Measurements from ENCODE around the gene GPBP1L1. TPM values are rescaled to one million over a fixed set of nuclear protein-coding genes. Genes with fewer than 3 reads are reported as not detected.

GPBP1L1 gene
- total RNA-seq, 1 experiment from 2014 or later, result 116 TPM

DNA sequence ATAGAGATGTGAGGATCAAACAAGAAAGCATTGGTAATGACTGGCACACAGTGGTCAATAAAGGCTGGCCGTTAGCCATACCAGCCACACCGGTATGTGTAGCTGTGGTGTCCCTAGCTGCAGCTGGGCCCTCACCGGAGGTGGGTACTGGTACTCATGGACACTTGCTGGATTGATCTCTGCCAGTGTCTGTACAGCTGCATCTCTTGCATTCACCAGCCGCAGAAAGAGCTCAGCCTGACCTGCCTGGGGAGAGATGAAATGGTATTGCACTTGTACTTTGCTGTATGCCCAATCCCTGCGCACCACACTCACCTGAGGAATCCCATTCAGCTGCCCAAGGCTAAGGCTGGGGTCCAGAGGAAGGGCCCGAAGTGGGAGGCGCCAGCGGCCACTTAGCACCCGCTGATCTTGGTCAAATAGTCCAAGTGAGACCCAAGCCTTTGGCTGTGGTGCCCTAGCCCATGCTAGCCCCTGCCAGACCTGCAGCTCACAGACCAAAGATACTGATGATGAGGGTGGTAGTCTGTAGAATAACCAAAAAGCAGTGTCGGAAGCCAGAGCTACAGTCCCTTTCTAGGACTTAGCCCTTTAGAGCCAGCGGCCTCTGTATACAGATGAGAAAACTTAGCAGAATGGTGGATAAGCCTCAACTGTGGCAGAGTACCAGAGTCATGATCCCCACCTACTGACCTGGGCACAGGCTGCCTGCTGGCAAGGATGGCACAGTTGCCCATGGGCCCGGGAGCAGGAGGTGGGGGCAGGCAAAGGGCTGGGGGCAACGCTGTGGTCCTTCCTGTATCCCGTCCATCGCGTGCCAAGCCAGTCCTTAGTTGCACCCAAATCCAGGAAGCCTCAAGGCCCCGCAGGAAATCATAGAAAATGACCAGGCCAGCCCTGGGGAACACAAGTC lies 65.5 kb downstream of the GPBP1L1 start:
- BruUV-seq (replicated peaks), result no TSS peak
- Mint-ChIP-seq H3K4me3 (ENCODE audit: unreplicated experiment) (no peak overlapping the region), H3K27ac (ENCODE audit: low read depth, unreplicated experiment) (no peak overlapping the region), H3K27me3 (ENCODE audit: insufficient read depth, unreplicated experiment) (no peaks in the 10 kb centered on the region), H3K4me1 (ENCODE audit: insufficient read depth, unreplicated experiment) (no peaks in the 10 kb centered on the region), H3K36me3 (ENCODE audit: insufficient read depth, unreplicated experiment) (peaks cover 78% of the 10 kb centered on the region), H3K9me3 (ENCODE audit: unreplicated experiment) (no peaks in the 10 kb centered on the region)
- DNase-seq (ENCODE audit: unreplicated experiment), result no peak
- CTCF ChIA-PET, result interaction anchor here (0.7 kb wide), 1 partner anchor 189 kb away, joined by 4 read pairs; no protein-coding TSS in a partner anchor
- no peak for TF ChIP-seq CTCF (IDR thresholded peaks at IDR 0.05; ENCODE audit: unreplicated experiment)
- POLR2A ChIA-PET, result interaction anchor here (0.5 to 2.1 kb wide), 4 partner anchors 11 to 65 kb away, joined by 3 to 6 read pairs (median 3); partner anchors contain the start of gene GPBP1L1
- intact Hi-C loops (cut with micrococcal nuclease), result no loop called here

- CTCF ChIA-PET, result interaction anchor here (0.5 to 0.6 kb wide), 2 partner anchors 65 to 72 kb away, joined by 3 read pairs; no protein-coding TSS in a partner anchor
- DNase-seq (ENCODE audit: unreplicated experiment), result no peak
- Mint-ChIP-seq H3K27me3 (ENCODE audit: insufficient read depth, unreplicated experiment) (no peaks in the 10 kb centered on the region), H3K4me1 (ENCODE audit: insufficient read depth, unreplicated experiment) (no peaks in the 10 kb centered on the region), H3K9me3 (ENCODE audit: unreplicated experiment) (no peaks in the 10 kb centered on the region), H3K27ac (ENCODE audit: low read depth, unreplicated experiment) (no peak overlapping the region), H3K36me3 (ENCODE audit: insufficient read depth, unreplicated experiment) (peaks cover 75% of the 10 kb centered on the region), H3K4me3 (ENCODE audit: unreplicated experiment) (no peak overlapping the region)
- intact Hi-C loops (cut with micrococcal nuclease), result no loop called here
- no TSS peak for BruUV-seq (replicated peaks)
- POLR2A ChIA-PET, result interaction anchor here (0.5 to 0.6 kb wide), 2 partner anchors 68 to 995 kb away, joined by 3 read pairs; no protein-coding TSS in a partner anchor
- no peak for TF ChIP-seq CTCF (IDR thresholded peaks at IDR 0.05; ENCODE audit: unreplicated experiment)
Measured at GRCh38 chr1:45619149-45619921, 67.0 kb downstream of the GPBP1L1 start.

GRCh38 chr1:45617618-45618017 lies 68.7 kb downstream of the GPBP1L1 start:
- intact Hi-C loops (cut with micrococcal nuclease), result no loop called here
- H3K36me3 Mint-ChIP-seq (ENCODE audit: insufficient read depth, unreplicated experiment), result peaks cover 65% of the 10 kb centered on the region
- CTCF ChIA-PET, result no interaction called here
- H3K27ac Mint-ChIP-seq (ENCODE audit: low read depth, unreplicated experiment), result no peak overlapping the region
- POLR2A ChIA-PET, result interaction anchor here (0.6 kb wide), 1 partner anchor 1945 kb away, joined by 4 read pairs; no protein-coding TSS in a partner anchor
- H3K27me3 Mint-ChIP-seq (ENCODE audit: insufficient read depth, unreplicated experiment), result no peaks in the 10 kb centered on the region
- peaks cover 5% of the 10 kb centered on the region for H3K4me1 Mint-ChIP-seq (ENCODE audit: insufficient read depth, unreplicated experiment)
- H3K9me3 Mint-ChIP-seq (ENCODE audit: unreplicated experiment), result no peaks in the 10 kb centered on the region
- TF ChIP-seq CTCF (IDR thresholded peaks at IDR 0.05; ENCODE audit: unreplicated experiment), result no peak
- DNase-seq (ENCODE audit: unreplicated experiment), result no peak
- H3K4me3 Mint-ChIP-seq (ENCODE audit: unreplicated experiment), result no peak overlapping the region
- BruUV-seq (replicated peaks), result no TSS peak

DNA sequence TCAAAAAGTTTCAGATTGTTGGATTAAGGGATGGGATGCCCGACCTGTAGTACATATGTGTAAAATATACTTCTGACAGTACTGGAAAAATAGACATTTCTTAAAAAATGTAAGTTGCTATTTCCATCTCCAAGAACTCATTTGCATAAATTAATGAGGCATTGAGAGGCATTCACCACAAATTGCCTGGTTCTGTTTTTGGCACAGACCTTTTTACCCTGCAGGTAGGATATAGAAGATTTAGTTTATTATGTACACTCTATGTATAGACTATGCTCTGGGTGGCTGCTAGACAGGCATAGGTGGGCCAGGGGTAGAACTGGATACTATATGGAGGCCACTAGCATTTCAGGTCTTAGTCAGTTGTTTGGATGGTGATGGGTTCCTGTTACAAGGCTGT lies 70.4 kb downstream of the GPBP1L1 start:
- CTCF ChIA-PET, result no interaction called here
- H3K4me3 Mint-ChIP-seq (ENCODE audit: unreplicated experiment), result no peak overlapping the region
- DNase-seq (ENCODE audit: unreplicated experiment), result no peak
- POLR2A ChIA-PET, result no interaction called here
- H3K27me3 Mint-ChIP-seq (ENCODE audit: insufficient read depth, unreplicated experiment), result no peaks in the 10 kb centered on the region
- peaks cover 53% of the 10 kb centered on the region for H3K36me3 Mint-ChIP-seq (ENCODE audit: insufficient read depth, unreplicated experiment)
- no peaks in the 10 kb centered on the region for H3K9me3 Mint-ChIP-seq (ENCODE audit: unreplicated experiment)
- peaks cover 5% of the 10 kb centered on the region for H3K4me1 Mint-ChIP-seq (ENCODE audit: insufficient read depth, unreplicated experiment)
- no TSS peak for BruUV-seq (replicated peaks)
- no peak for TF ChIP-seq CTCF (IDR thresholded peaks at IDR 0.05; ENCODE audit: unreplicated experiment)
- intact Hi-C loops (cut with micrococcal nuclease), result no loop called here
- H3K27ac Mint-ChIP-seq (ENCODE audit: low read depth, unreplicated experiment), result no peak overlapping the region
